ENCODE measurements around the gene ACO2.

- TF ChIP-seq POLR2AphosphoS5 (IDR thresholded peaks at IDR 0.05; ENCODE audit: low read depth, low read length) (no peak), REST (IDR thresholded peaks at IDR 0.05; ENCODE audit: insufficient read depth in 1 of 2, low read depth in 2 of 2, low read length in 2 of 2) (no peak)
Observed at GRCh38 chr22:41517172-41518047, 48.5 kb downstream of the ACO2 start.
